K562 (cell line): ENCODE measurements around the gene HINT2. TPM values are rescaled to one million over a fixed set of nuclear protein-coding genes. Genes with fewer than 3 reads are reported as not detected.

Experiments used
- ATAC-seq: fragments of 200-7000 bp; cut with Tn5 transposase; 3 replicates; pipeline ENCODE4 v1.9.1; 2020; ENCODE audit warnings: moderate library complexity
- BruUV-seq: library from RNA; stranded (reverse); fragments of 400-500 nt; replicated peaks from 2 replicates; lab custom pipeline; 2021; lab: Mats Ljungman, UMichigan
- CTCF ChIA-PET: fragments of 300-600 bp; formaldehyde crosslinking; extraction: SDS; loops from one replicate; lab custom pipeline; 2021; ENCODE audit warnings: low intra/inter-chr PET ratio; lab: Yijun Ruan, JAX
- POLR2A ChIA-PET: fragments of 300-600, 350-650 bp; sonication (Branson Sonifier 250); formaldehyde crosslinking; extraction: SDS; loops from one replicate; lab custom pipeline; 2021; ENCODE audit warnings: antibody characterized with exemption, inconsistent platforms; lab: Yijun Ruan, JAX
- DNase-seq, 4 experiments: peaks; one replicate each; pipeline versions ENCODE4 v3.0.0 to v3.0.0-alpha.2; 2011 to 2018; ENCODE audit warnings: low spot score in 3 of 4, mixed read lengths in 3 of 4; ENCODE audit errors: extremely low read depth in 1 of 4
- FAIRE-seq: peaks from 2 replicates; lab custom pipeline; 2011; peaks lifted over from hg19 to GRCh38; lab: Jason Lieb, UNC
- H2AFZ ChIP-seq: 2 replicates; pipeline ENCODE4 v1.6.0; 2011; ENCODE audit warnings: low read depth, low read length, control low read depth, inconsistent platforms
- H3K27ac ChIP-seq: fragments of 200-600 bp; 3 replicates; pipeline ENCODE4 v1.8.0; 2011; ENCODE audit warnings: low read depth, mild to moderate bottlenecking, control low read depth, inconsistent platforms, low read length, moderate library complexity, mixed read lengths; ENCODE audit errors: extremely low read depth
- H3K27me3 ChIP-seq, 2 experiments: fragments of 300-600 bp in 1 of 2; 2 replicates in 1 of 2; 3 replicates in 1 of 2; pipeline versions ENCODE4 v1.6.0 to v1.8.0; 2011; ENCODE audit warnings: inconsistent platforms in 2 of 2, low read length in 2 of 2, mild to moderate bottlenecking in 1 of 2, mixed read lengths in 1 of 2, moderate library complexity in 1 of 2; ENCODE audit not compliant: control insufficient read depth in 2 of 2, insufficient read depth in 2 of 2
- H3K36me3 ChIP-seq: fragments of 300-600 bp; 3 replicates; pipeline ENCODE4 v1.8.0; 2011; ENCODE audit warnings: mild to moderate bottlenecking, low read length, inconsistent platforms; ENCODE audit not compliant: control insufficient read depth, insufficient read depth
- H3K4me1 ChIP-seq, 2 experiments: fragments of 200-600 bp in 1 of 2; replicated peaks in 1 of 2; 2 replicates in 1 of 2; 3 replicates in 1 of 2; pipeline versions ENCODE4 v1.5.1 to v1.8.0; 2011; ENCODE audit warnings: inconsistent platforms in 2 of 2, low read length in 2 of 2, mild to moderate bottlenecking in 1 of 2, mixed read lengths in 1 of 2, moderate library complexity in 1 of 2; ENCODE audit not compliant: control insufficient read depth in 2 of 2, insufficient read depth in 2 of 2
- H3K4me2 ChIP-seq: 2 replicates; pipeline ENCODE4 v1.6.1; 2011; ENCODE audit warnings: low read length, control low read depth, inconsistent platforms, mixed read lengths; ENCODE audit not compliant: insufficient read depth
- H3K4me3 ChIP-seq: fragments of 200-600 bp; sonication (generic), shearing (Covaris generic); 2 replicates; pipeline ENCODE4 v1.5.1; 2016; ENCODE audit warnings: control low read depth, inconsistent platforms
- H3K79me2 ChIP-seq: fragments of 200-600 bp; 3 replicates; pipeline ENCODE4 v1.8.0; 2011; ENCODE audit warnings: low read length, inconsistent platforms; ENCODE audit not compliant: control insufficient read depth, insufficient read depth
- H3K9ac ChIP-seq, 2 experiments: 2 replicates each; pipeline versions ENCODE4 v1.6.0 to v1.6.1; 2011; ENCODE audit warnings: low read depth in 2 of 2, low read length in 2 of 2, control low read depth in 1 of 2, inconsistent platforms in 1 of 2, mild to moderate bottlenecking in 1 of 2, mixed read lengths in 1 of 2; ENCODE audit not compliant: insufficient read depth in 1 of 2
- H3K9me1 ChIP-seq: one replicate; pipeline ENCODE4 v1.6.0; 2011; ENCODE audit warnings: inconsistent platforms, mild to moderate bottlenecking, low read length, moderate library complexity; ENCODE audit not compliant: control insufficient read depth, insufficient read depth
- H3K9me3 ChIP-seq: replicated peaks from 2 replicates; pipeline ENCODE4 v1.5.1; 2011; ENCODE audit warnings: low read depth, low read length, inconsistent platforms; ENCODE audit not compliant: control insufficient read depth, insufficient read depth
- H4K20me1 ChIP-seq: replicated peaks from 2 replicates; pipeline ENCODE4 v1.6.1; 2011; ENCODE audit warnings: low read length, inconsistent platforms, mixed read lengths; ENCODE audit not compliant: control insufficient read depth, insufficient read depth
- EP300 ChIP-seq: IDR thresholded peaks from 2 replicates; pipeline ENCODE4 v1.6.1; 2012; ENCODE audit warnings: low read length, improper control_type of control experiment
- FOSL1 ChIP-seq: fragments of 200-800 bp; sonication (Bioruptor generic); conservative IDR thresholded peaks from 2 replicates; pipeline ENCODE4 v1.6.1; 2016; ENCODE audit warnings: missing genetic modification characterization, missing compliant biosample characterization
- MBD2 ChIP-seq: sonication (generic); IDR thresholded peaks from 2 replicates; pipeline ENCODE4 v1.6.1; 2016; ENCODE audit warnings: low read depth, borderline replicate concordance
- MECOM ChIP-seq: fragments of 250-450 bp; sonication (Bioruptor Pico); IDR thresholded peaks from 2 replicates; pipeline ENCODE4 v1.8.0; 2022; ENCODE audit warnings: inconsistent platforms
- MXI1 ChIP-seq: IDR thresholded peaks from 2 replicates; pipeline ENCODE4 v1.6.1; 2011; ENCODE audit warnings: low read depth, mild to moderate bottlenecking, improper control_type of control experiment, low read length
- NCOA6 ChIP-seq: fragments of 450-650 bp; IDR thresholded peaks from 2 replicates; pipeline ENCODE4 v1.6.1; 2017; ENCODE audit warnings: mild to moderate bottlenecking
- NUFIP1 ChIP-seq: fragments of 450-650 bp; IDR thresholded peaks from 2 replicates; pipeline ENCODE4 v1.6.1; 2018; ENCODE audit not compliant: partially characterized antibody
- SMAD3 ChIP-seq: fragments of 450-650 bp; formaldehyde crosslinking; conservative IDR thresholded peaks from 2 replicates; pipeline ENCODE4 v1.4.0; 2020; ENCODE audit warnings: mild to moderate bottlenecking
- SMAD4 ChIP-seq: fragments of 250-450 bp; sonication (Bioruptor Pico); conservative IDR thresholded peaks from 2 replicates; pipeline ENCODE4 v1.8.0; 2021; ENCODE audit warnings: inconsistent platforms, mild to moderate bottlenecking, moderate library complexity
- TRIM24 ChIP-seq, 2 experiments: fragments of 450-650 bp; IDR thresholded peaks; 2 replicates each; pipeline ENCODE4 v1.6.1; 2016
- ZBTB17 ChIP-seq: fragments of 450-650 bp; formaldehyde crosslinking; IDR thresholded peaks from 2 replicates; pipeline ENCODE4 v1.4.0; 2020; ENCODE audit warnings: mild to moderate bottlenecking
- ZNF239 ChIP-seq: fragments of 250-450 bp; sonication (Bioruptor Pico); IDR thresholded peaks from 2 replicates; pipeline ENCODE4 v1.4.0; 2020; ENCODE audit warnings: mild to moderate bottlenecking
- ZNF311 ChIP-seq: fragments of 250-450 bp; sonication (Bioruptor Pico); IDR thresholded peaks from 2 replicates; pipeline ENCODE4 v1.4.0; 2020; ENCODE audit warnings: mild to moderate bottlenecking, moderate library complexity
- ZNF41 ChIP-seq: fragments of 250-450 bp; sonication (Bioruptor Pico); conservative IDR thresholded peaks from 2 replicates; pipeline ENCODE4 v1.4.0; 2020; ENCODE audit warnings: mild to moderate bottlenecking
- ZNF778 ChIP-seq: fragments of 450-650 bp; formaldehyde crosslinking; IDR thresholded peaks from 2 replicates; pipeline ENCODE4 v1.4.0; 2020; ENCODE audit warnings: mild to moderate bottlenecking, moderate library complexity
- WGBS: fragments of 100-300 bp; shearing (Covaris generic); methylation state at CpG from one replicate; pipeline ENCODE4 v1.1.6; 2016; ENCODE audit warnings: low coverage, mixed read lengths; ENCODE audit not compliant: insufficient coverage; ENCODE audit errors: missing lambda C conversion rate; 5-methylcytosine and 5-hydroxymethylcytosine counted together
- in situ Hi-C: fragments of 300-500 bp; cut with MboI; formaldehyde crosslinking; loops from 4 replicates; pipeline ENCODE4 v1.15.0; 2018; ENCODE audit warnings: inconsistent platforms, mixed read lengths
- intact Hi-C: fragments of 100-400 bp; cut with micrococcal nuclease; formaldehyde crosslinking; loops from 2 replicates; pipeline ENCODE4 v1.14.2; 2022
- polyA plus RNA-seq, 8 experiments: library from polyadenylated mRNA; depleted of rRNA in 4 of 8; stranded (reverse) in 5 of 8; unstranded in 3 of 8; fragments of >200 nt; fragmentation: Nextera tagmentation in 2 of 8; fragmentation: Illumina TruSeq in 1 of 8; extraction: Ambion mirVana in 2 of 8; extraction: Trizol in 1 of 8; gene quantifications; 2 replicates each; pipeline versions ENCODE4 v1.2.1 to v1.2.3, GENCODE V29; 2011 to 2014; ENCODE audit warnings: inconsistent platforms in 1 of 8, missing spikeins in 1 of 8
- total RNA-seq, 7 experiments: library from RNA; depleted of rRNA in 6 of 7; stranded (reverse); fragments of >200 nt in 6 of 7; fragmentation: Illumina TruSeq in 2 of 7; extraction: Trizol in 2 of 7; gene quantifications; 2 replicates each; pipeline versions ENCODE4 v1.2.1 to v1.2.3, GENCODE V29; 2011 to 2021; ENCODE audit warnings: low replicate concordance in 1 of 7
- TF ChIP-seq, protein P1 (sequence below), 2 experiments: fragments of 450-650 bp in 1 of 2; IDR thresholded peaks; 2 replicates each; pipeline ENCODE4 v1.6.1; 2011 to 2017; ENCODE audit warnings: low read depth in 2 of 2, antibody characterized with exemption in 1 of 2, borderline replicate concordance in 1 of 2, low read length in 1 of 2, mild to moderate bottlenecking in 1 of 2, mixed read lengths in 1 of 2; ENCODE audit not compliant: control insufficient read depth in 1 of 2

HINT2 gene
- total and polyA plus RNA-seq, 9 of the 15 experiments (the other 6 are each of a cell fraction or from before 2014, with no cell fraction given) = 5.6 to 44.1 (median 27.9) TPM

DNA sequence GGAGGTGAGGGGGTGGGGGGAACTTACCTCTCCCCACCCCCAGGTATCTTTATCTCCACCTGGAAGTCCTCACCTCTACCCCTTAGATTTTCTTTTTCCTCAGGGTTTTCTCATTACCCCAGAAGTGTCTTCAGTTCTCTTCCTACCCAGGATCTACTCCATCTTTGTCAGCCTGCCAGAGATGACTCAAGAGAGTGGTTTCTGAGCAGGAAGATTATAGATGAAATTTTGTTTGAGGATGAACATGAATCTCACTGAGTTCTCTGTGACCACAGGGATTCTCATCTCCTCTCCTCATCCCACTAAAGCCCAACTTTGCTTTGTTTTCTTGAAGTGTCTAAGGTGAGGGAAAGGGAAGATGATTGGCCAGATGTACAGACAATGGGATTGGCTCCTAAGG lies 5.2 kb upstream of the HINT2 start:
- H3K4me2 ChIP-seq = no peak overlapping the region
- in situ Hi-C loops (no loop called here), intact Hi-C loops (no loop called here)
- TF ChIP-seq FOSL1 (tag) (0 out of 2 replicates have a peak, but pooled peaks have one; percentile 23), MECOM (CRISPR knock-in tag) (no peak)
- ChIA-PET POLR2A (interaction anchor here (0.6 kb wide), 2 partner anchors 10 to 26 kb away, joined by 3 read pairs; no protein-coding TSS in a partner anchor), CTCF (no interaction called here)
- H3K36me3 ChIP-seq = no peaks in the 10 kb centered on the region
- no peak overlapping the region for H2AFZ ChIP-seq
- FAIRE-seq = no peak
- H3K9me1 ChIP-seq = no peaks in the 10 kb centered on the region
- H3K9ac ChIP-seq = no peak overlapping the region
- H3K27ac ChIP-seq = no peak overlapping the region
- no TSS peak for BruUV-seq
- no peaks in the 10 kb centered on the region for H3K79me2 ChIP-seq
- H4K20me1 ChIP-seq = no peaks in the 10 kb centered on the region
- no peak overlapping the region for H3K4me3 ChIP-seq
- no peaks in the 10 kb centered on the region for H3K27me3 ChIP-seq
- no peak for DNase-seq
- no peaks in the 10 kb centered on the region; a peak in 1 of 5 replicates for H3K4me1 ChIP-seq
- no peak for ATAC-seq
- no peaks in the 10 kb centered on the region; the same call in 1 of the 2 replicates for H3K9me3 ChIP-seq

DNA sequence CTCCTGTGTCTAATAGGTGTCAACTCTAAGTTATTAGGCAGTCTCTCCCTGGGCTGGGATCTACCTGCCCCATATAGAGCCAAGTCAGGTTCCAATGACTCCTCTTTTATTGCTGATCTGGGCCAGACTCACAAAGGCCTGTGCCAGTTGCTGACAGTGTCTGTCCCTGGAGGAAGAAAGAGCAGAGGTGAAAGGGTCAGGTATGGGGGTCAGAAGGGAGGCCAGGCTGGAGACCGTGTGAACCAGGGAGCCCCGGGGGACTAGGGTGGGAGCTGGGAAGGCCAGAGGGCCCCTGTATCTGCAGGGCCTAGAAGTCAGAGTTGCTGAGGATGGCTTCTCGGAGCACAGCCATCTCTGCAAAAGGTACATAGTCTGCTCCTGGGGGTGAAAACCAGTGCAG lies 3.5 kb upstream of the HINT2 start:
- H3K27me3 ChIP-seq = no peaks in the 10 kb centered on the region
- H3K9ac ChIP-seq = no peak overlapping the region
- no peak overlapping the region for H3K4me3 ChIP-seq
- H3K9me3 ChIP-seq = no peaks in the 10 kb centered on the region; the same call in 1 of the 2 replicates
- peaks cover 12% of the 10 kb centered on the region; the same call in 2 of the 3 replicates for H3K79me2 ChIP-seq
- H4K20me1 ChIP-seq = no peaks in the 10 kb centered on the region
- H3K36me3 ChIP-seq = no peaks in the 10 kb centered on the region
- BruUV-seq = no TSS peak
- H2AFZ ChIP-seq = no peak overlapping the region
- 51% methylated on average over 3 of the region's 3 CpGs for WGBS
- in situ Hi-C loops (no loop called here), intact Hi-C loops (loop anchor here (10.0 kb wide), 2 partner anchors 84 to 154 kb away; partner anchors contain the start of genes ARHGEF39, CREB3 and TLN1)
- ChIA-PET POLR2A (interaction anchor here (0.6 to 1.0 kb wide), 2 partner anchors 18 to 393 kb away, joined by 3 read pairs; no protein-coding TSS in a partner anchor), CTCF (no interaction called here)
- no peak for FAIRE-seq
- H3K4me2 ChIP-seq = no peak overlapping the region
- no peak for ATAC-seq
- no peak for DNase-seq
- H3K27ac ChIP-seq = no peak overlapping the region
- H3K4me1 ChIP-seq = peaks cover 9 to 14% of the 10 kb centered on the region in 2 experiments
- H3K9me1 ChIP-seq = peaks cover 1% of the 10 kb centered on the region
- no peak for TF ChIP-seq NCOA6
- no peak for TF ChIP-seq SMAD3 (CRISPR knock-in tag)
- TF ChIP-seq TRIM24 (IDR thresholded peaks at IDR 0.05) = no peak
- no peak for TF ChIP-seq ZNF239
- TF ChIP-seq MBD2 = no peak
- TF ChIP-seq MXI1 = no peak
- TF ChIP-seq ZNF311 = no peak
- no peak for TF ChIP-seq EP300
- TF ChIP-seq ZBTB17 = no peak
- no peak for TF ChIP-seq ZNF41
- TF ChIP-seq, protein P1, sequence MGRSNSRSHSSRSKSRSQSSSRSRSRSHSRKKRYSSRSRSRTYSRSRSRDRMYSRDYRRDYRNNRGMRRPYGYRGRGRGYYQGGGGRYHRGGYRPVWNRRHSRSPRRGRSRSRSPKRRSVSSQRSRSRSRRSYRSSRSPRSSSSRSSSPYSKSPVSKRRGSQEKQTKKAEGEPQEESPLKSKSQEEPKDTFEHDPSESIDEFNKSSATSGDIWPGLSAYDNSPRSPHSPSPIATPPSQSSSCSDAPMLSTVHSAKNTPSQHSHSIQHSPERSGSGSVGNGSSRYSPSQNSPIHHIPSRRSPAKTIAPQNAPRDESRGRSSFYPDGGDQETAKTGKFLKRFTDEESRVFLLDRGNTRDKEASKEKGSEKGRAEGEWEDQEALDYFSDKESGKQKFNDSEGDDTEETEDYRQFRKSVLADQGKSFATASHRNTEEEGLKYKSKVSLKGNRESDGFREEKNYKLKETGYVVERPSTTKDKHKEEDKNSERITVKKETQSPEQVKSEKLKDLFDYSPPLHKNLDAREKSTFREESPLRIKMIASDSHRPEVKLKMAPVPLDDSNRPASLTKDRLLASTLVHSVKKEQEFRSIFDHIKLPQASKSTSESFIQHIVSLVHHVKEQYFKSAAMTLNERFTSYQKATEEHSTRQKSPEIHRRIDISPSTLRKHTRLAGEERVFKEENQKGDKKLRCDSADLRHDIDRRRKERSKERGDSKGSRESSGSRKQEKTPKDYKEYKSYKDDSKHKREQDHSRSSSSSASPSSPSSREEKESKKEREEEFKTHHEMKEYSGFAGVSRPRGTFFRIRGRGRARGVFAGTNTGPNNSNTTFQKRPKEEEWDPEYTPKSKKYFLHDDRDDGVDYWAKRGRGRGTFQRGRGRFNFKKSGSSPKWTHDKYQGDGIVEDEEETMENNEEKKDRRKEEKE (IDR thresholded peaks at IDR 0.05; ENCODE audit: borderline replicate concordance in 1 of 2, control insufficient read depth in 1 of 2, low read depth in 2 of 2, low read length in 1 of 2) = no peak
- TF ChIP-seq ZNF778 (CRISPR knock-in tag) = no peak
- no peak for TF ChIP-seq NUFIP1
- TF ChIP-seq SMAD4 (CRISPR knock-in tag) = no peak
